ENCODE data around the gene CEMIP2. TPM values are rescaled to one million over a fixed set of nuclear protein-coding genes. Genes with fewer than 3 reads are reported as not detected.

The CEMIP2 gene
- total and polyA plus RNA-seq, 10 of the 15 experiments (the other 5 are each of a cell fraction or from before 2014, with no cell fraction given): 0.50 to 19.2 (median 1.2) TPM

DNA sequence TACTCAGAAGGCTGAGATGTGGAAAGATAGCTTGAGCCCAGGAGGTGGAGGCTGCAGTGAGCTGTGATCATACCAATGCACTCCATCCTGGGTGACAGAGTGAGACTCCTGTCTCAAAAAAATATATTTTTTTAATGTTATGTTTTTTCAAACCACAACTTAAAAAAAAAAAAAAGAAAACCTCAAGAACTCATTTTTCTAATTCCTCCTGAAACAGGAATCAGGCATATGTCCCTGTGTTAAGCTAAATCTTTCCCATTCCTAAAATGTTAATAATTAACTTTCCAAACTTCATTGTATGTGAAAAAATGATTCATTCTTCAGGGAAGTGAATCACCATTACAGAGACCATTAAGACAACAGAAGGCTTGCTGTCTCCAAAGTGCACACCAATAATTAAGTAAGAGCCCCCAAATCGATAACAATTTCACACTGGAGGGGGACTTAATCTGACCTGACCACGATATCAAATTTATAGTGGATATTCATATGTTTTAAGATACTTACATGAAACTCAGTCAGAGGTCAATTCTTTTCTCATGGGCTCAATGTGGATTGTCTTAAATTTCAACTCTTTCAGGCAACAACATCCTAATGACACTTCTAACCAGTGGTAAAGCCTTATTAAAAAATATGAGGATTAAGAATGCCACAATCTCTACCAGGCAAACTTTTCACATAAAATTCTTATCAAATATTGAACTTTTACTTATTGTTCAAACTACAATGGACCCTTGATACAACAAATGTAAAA is 5.2 kb downstream of the CEMIP2 start:
- no peak overlapping the region for H3K27ac ChIP-seq (ENCODE audit: control insufficient read depth, insufficient read depth)

More for the DNA sequence above, 5.2 kb downstream of the CEMIP2 start:
- Histone ChIP-seq H3K4me2 (ENCODE audit: control insufficient read depth, insufficient read depth) (no peak overlapping the region), H3K4me3 (no peak overlapping the region), H2AFZ (ENCODE audit: control insufficient read depth, low read depth, low read length) (no peak overlapping the region), H4K20me1 (ENCODE audit: control insufficient read depth, insufficient read depth) (peaks cover 3% of the 10 kb centered on the region), H3K36me3 (ENCODE audit: control insufficient read depth in 2 of 2, insufficient read depth in 2 of 2, low read length in 1 of 2) (no peaks in the 10 kb centered on the region), H3K9me3 (replicated peaks; ENCODE audit: control insufficient read depth, insufficient read depth, low read length) (no peaks in the 10 kb centered on the region), H3K9ac (ENCODE audit: control insufficient read depth, insufficient read depth, low read length) (no peak overlapping the region), H3K79me2 (ENCODE audit: control insufficient read depth, insufficient read depth, low read length) (no peaks in the 10 kb centered on the region), H3K4me1 (ENCODE audit: control insufficient read depth, insufficient read depth, low read length) (peaks cover 5% of the 10 kb centered on the region; the same call in 1 of the 2 replicates), H3K27me3 (replicated peaks in 1 of 2; ENCODE audit: control insufficient read depth in 2 of 2, insufficient read depth in 2 of 2, low read length in 1 of 2) (peaks cover 0 to 13% of the 10 kb centered on the region in 2 experiments; a peak in 2 of 4 replicates)
- intact Hi-C loops (cut with micrococcal nuclease; ENCODE audit: unreplicated experiment): no loop called here
- CTCF ChIA-PET: interaction anchor here (0.6 kb wide), 2 partner anchors 43 to 227 kb away, joined by 3 read pairs; no protein-coding TSS in a partner anchor
- BruUV-seq (replicated peaks): no TSS peak
- WGBS (ENCODE audit: insufficient coverage, insufficient replicate concordance, low lambda C conversion rate, missing lambda C conversion rate): 0% methylated on average over 2 of the region's 2 CpGs
- RAD21 ChIA-PET (ENCODE audit: unreplicated experiment): no interaction called here
- SMC1A ChIA-PET (ENCODE audit: uncharacterized antibody, unreplicated experiment): interaction anchor here (0.5 to 1.2 kb wide), 5 partner anchors 18 to 844 kb away, joined by 3 to 5 read pairs (median 3); no protein-coding TSS in a partner anchor
- POLR2A ChIA-PET: interaction anchor here (0.7 kb wide), 1 partner anchor 205 kb away, joined by 5 read pairs; no protein-coding TSS in a partner anchor
- no peak for FAIRE-seq
- no peak for ATAC-seq
- DNase-seq (ENCODE audit: low read depth, low spot score): no peak
- TF ChIP-seq ETV6 (conservative IDR thresholded peaks at IDR 0.05 in 1 of 2, IDR thresholded peaks at IDR 0.05 in 1 of 2; ENCODE audit: borderline replicate concordance in 1 of 2, low read depth in 1 of 2): no peak
- TF ChIP-seq, protein P1, sequence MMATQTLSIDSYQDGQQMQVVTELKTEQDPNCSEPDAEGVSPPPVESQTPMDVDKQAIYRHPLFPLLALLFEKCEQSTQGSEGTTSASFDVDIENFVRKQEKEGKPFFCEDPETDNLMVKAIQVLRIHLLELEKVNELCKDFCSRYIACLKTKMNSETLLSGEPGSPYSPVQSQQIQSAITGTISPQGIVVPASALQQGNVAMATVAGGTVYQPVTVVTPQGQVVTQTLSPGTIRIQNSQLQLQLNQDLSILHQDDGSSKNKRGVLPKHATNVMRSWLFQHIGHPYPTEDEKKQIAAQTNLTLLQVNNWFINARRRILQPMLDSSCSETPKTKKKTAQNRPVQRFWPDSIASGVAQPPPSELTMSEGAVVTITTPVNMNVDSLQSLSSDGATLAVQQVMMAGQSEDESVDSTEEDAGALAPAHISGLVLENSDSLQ (IDR thresholded peaks at IDR 0.05): no peak
- no peak for TF ChIP-seq RAD21 (IDR thresholded peaks at IDR 0.05; ENCODE audit: insufficient read depth, low read depth, low read length)
- no peak for TF ChIP-seq SIX5 (IDR thresholded peaks at IDR 0.05; ENCODE audit: low read depth, low read length, severe bottlenecking)
- TF ChIP-seq RCOR1 (conservative IDR thresholded peaks at IDR 0.05; ENCODE audit: low read depth, low read length): no peak
- no peak for TF ChIP-seq SMC3 (IDR thresholded peaks at IDR 0.05; ENCODE audit: borderline replicate concordance, low read length)
- no peak for TF ChIP-seq HCFC1 (IDR thresholded peaks at IDR 0.05; ENCODE audit: low read length)
- TF ChIP-seq, protein P2, sequence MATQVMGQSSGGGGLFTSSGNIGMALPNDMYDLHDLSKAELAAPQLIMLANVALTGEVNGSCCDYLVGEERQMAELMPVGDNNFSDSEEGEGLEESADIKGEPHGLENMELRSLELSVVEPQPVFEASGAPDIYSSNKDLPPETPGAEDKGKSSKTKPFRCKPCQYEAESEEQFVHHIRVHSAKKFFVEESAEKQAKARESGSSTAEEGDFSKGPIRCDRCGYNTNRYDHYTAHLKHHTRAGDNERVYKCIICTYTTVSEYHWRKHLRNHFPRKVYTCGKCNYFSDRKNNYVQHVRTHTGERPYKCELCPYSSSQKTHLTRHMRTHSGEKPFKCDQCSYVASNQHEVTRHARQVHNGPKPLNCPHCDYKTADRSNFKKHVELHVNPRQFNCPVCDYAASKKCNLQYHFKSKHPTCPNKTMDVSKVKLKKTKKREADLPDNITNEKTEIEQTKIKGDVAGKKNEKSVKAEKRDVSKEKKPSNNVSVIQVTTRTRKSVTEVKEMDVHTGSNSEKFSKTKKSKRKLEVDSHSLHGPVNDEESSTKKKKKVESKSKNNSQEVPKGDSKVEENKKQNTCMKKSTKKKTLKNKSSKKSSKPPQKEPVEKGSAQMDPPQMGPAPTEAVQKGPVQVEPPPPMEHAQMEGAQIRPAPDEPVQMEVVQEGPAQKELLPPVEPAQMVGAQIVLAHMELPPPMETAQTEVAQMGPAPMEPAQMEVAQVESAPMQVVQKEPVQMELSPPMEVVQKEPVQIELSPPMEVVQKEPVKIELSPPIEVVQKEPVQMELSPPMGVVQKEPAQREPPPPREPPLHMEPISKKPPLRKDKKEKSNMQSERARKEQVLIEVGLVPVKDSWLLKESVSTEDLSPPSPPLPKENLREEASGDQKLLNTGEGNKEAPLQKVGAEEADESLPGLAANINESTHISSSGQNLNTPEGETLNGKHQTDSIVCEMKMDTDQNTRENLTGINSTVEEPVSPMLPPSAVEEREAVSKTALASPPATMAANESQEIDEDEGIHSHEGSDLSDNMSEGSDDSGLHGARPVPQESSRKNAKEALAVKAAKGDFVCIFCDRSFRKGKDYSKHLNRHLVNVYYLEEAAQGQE (IDR thresholded peaks at IDR 0.05; ENCODE audit: low read depth, low read length): no peak
- TF ChIP-seq, protein P3, sequence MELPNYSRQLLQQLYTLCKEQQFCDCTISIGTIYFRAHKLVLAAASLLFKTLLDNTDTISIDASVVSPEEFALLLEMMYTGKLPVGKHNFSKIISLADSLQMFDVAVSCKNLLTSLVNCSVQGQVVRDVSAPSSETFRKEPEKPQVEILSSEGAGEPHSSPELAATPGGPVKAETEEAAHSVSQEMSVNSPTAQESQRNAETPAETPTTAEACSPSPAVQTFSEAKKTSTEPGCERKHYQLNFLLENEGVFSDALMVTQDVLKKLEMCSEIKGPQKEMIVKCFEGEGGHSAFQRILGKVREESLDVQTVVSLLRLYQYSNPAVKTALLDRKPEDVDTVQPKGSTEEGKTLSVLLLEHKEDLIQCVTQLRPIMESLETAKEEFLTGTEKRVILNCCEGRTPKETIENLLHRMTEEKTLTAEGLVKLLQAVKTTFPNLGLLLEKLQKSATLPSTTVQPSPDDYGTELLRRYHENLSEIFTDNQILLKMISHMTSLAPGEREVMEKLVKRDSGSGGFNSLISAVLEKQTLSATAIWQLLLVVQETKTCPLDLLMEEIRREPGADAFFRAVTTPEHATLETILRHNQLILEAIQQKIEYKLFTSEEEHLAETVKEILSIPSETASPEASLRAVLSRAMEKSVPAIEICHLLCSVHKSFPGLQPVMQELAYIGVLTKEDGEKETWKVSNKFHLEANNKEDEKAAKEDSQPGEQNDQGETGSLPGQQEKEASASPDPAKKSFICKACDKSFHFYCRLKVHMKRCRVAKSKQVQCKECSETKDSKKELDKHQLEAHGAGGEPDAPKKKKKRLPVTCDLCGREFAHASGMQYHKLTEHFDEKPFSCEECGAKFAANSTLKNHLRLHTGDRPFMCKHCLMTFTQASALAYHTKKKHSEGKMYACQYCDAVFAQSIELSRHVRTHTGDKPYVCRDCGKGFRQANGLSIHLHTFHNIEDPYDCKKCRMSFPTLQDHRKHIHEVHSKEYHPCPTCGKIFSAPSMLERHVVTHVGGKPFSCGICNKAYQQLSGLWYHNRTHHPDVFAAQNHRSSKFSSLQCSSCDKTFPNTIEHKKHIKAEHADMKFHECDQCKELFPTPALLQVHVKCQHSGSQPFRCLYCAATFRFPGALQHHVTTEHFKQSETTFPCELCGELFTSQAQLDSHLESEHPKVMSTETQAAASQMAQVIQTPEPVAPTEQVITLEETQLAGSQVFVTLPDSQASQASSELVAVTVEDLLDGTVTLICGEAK (IDR thresholded peaks at IDR 0.05; ENCODE audit: borderline replicate concordance): no peak
- no peak for TF ChIP-seq IKZF1 (conservative IDR thresholded peaks at IDR 0.05)
- TF ChIP-seq GATAD2B (conservative IDR thresholded peaks at IDR 0.05; ENCODE audit: low read depth): no peak
- in situ Hi-C loops (cut with MboI): loop anchor here (10.0 kb wide), 1 partner anchor 478 kb away; no protein-coding TSS in a partner anchor

Measured in GM12878 (cell line).